ENCODE data around the gene DHX38. TPM values are rescaled to one million over a fixed set of nuclear protein-coding genes. Genes with fewer than 3 reads are reported as not detected.
"Not testable (repeated sequence)": the region's sequence is repeated elsewhere in the genome, so short reads cannot be mapped to it uniquely, and the experiment has no call there.

The DHX38 gene
- 10 to 100 TPM; 29.1 to 62.3 TPM for total RNA-seq
- 10 to 100 TPM; 57.4 to 69.7 TPM for polyA plus RNA-seq (ENCODE audit: insufficient read length in 2 of 2)
- long read RNA-seq, donor 1, full-length matches to known transcripts, result 3 of 14 reads
- long read RNA-seq, donor 1, partial matches to known transcripts, result 11 of 14 reads
- long read RNA-seq, donor 1, other reads (novel, unspliced or antisense), result 0 of 14 reads
- long read RNA-seq, donor 2, result 0 reads
- long read RNA-seq, donor 3, full-length matches to known transcripts, result 1 of 1 reads
- long read RNA-seq, donor 3, partial matches to known transcripts, result 0 of 1 reads
- long read RNA-seq, donor 3, other reads (novel, unspliced or antisense), result 0 of 1 reads
- long read RNA-seq, donor 4, full-length matches to known transcripts, result 1 of 6 reads
- long read RNA-seq, donor 4, partial matches to known transcripts, result 5 of 6 reads
- long read RNA-seq, donor 4, other reads (novel, unspliced or antisense), result 0 of 6 reads

DNA sequence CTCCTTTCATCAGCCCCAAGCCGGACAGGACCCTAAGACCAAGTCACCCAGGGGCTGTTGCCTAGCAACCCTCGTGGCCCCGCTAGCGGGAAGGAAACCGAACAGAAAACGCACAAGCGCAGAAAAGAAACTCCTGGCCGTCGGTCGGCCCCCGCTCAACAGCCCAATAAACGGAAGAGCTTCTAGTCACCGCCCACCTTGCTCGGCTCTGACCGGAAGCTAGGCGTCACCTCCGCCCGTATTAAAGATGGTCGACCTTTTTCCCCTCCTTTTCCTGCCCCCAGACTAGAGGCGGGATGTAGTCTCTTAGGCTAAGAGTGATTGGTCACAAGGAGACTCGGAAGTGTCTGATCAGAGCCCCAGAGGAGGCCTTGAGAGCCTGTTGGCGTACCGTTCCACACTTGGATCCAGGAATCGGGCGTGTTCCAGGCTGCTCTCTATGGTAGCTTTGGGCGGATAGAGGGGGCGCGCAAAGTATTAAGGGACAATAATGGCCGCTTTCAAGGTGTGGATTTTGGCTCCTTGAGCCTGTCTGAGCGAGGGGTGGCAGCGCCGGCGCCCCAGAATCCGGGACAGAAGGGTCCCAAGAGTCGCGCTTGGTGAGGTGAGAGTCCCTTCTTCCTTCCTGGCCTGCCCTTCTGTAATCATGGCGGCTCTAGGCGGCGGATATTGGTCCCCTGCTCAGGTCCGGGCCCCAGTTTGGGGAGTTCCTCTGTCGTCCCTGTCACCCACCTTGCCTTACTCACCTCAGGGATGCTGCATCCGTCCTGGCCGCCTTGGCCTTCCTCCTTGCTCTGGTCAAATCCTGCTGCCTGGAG lies at the start of gene DHX38, which contains the start of gene TXNL4B:
Gene DHX38 (plus strand): TSS at position 400 of the 818 bp plus-strand sequence. CDS start 2,311 bp downstream, outside the sequence.
Gene TXNL4B (minus strand): TSS at position 173 of the 818 bp plus-strand sequence. CDS start 2,871 bp downstream, outside the sequence.
- H3K36me3 ChIP-seq (ENCODE audit: control insufficient read depth, insufficient read depth, low read length), result peaks cover 21% of the 10 kb centered on the region
- WGBS (ENCODE audit: insufficient coverage), result under 1% methylated on average over 40 of the region's 43 CpGs
- H3K9me3 ChIP-seq (ENCODE audit: control insufficient read depth, insufficient read depth, low read length), result no peaks in the 10 kb centered on the region
- peak; percentile 93 to 100 (median 98) for DNase-seq (ENCODE audit: low read depth in 4 of 6, low spot score in 6 of 6)
- H3K4me1 ChIP-seq (ENCODE audit: control insufficient read depth, insufficient read depth, low read length), result peaks cover 5% of the 10 kb centered on the region
- peak within 1 kb of the TSS; percentile 98 for H3K4me3 ChIP-seq (ENCODE audit: low read depth, low read length)
- H3K27ac ChIP-seq (ENCODE audit: low read depth, low read length), result peak within 1 kb of the TSS; percentile 90
- no peaks in the 10 kb centered on the region for H3K27me3 ChIP-seq (ENCODE audit: control insufficient read depth, insufficient read depth, low read length)

GRCh38 chr16:72044296-72044695 lies 49.4 kb upstream of the DHX38 start:
- peaks cover 6% of the 10 kb centered on the region for H3K4me1 ChIP-seq (ENCODE audit: control insufficient read depth, insufficient read depth, low read length)
- no peaks in the 10 kb centered on the region for H3K36me3 ChIP-seq (ENCODE audit: control insufficient read depth, insufficient read depth, low read length)
- WGBS (ENCODE audit: insufficient coverage), result 50% methylated on average over 1 of the region's 6 CpGs
- H3K9me3 ChIP-seq (ENCODE audit: control insufficient read depth, insufficient read depth, low read length), result no peaks in the 10 kb centered on the region
- no peak overlapping the region for H3K4me3 ChIP-seq (ENCODE audit: low read depth, low read length)
- no peaks in the 10 kb centered on the region for H3K27me3 ChIP-seq (ENCODE audit: control insufficient read depth, insufficient read depth, low read length)
- DNase-seq (ENCODE audit: low read depth in 4 of 6, low spot score in 6 of 6), result no peak
- H3K27ac ChIP-seq (ENCODE audit: low read depth, low read length), result no peak overlapping the region

- Histone ChIP-seq H3K27ac (ENCODE audit: low read depth, low read length) (no peak overlapping the region), H3K9me3 (ENCODE audit: control insufficient read depth, insufficient read depth, low read length) (no peaks in the 10 kb centered on the region), H3K27me3 (ENCODE audit: control insufficient read depth, insufficient read depth, low read length) (no peaks in the 10 kb centered on the region), H3K4me1 (ENCODE audit: control insufficient read depth, insufficient read depth, low read length) (peaks cover 6% of the 10 kb centered on the region), H3K4me3 (ENCODE audit: low read depth, low read length) (no peak overlapping the region), H3K36me3 (ENCODE audit: control insufficient read depth, insufficient read depth, low read length) (no peaks in the 10 kb centered on the region)
- DNase-seq (ENCODE audit: low read depth in 4 of 6, low spot score in 6 of 6), result no peak
- WGBS (ENCODE audit: insufficient coverage), result 95% methylated on average over 2 of the region's 2 CpGs
Measured at GRCh38 chr16:72044825-72045359, 48.8 kb upstream of the DHX38 start.

GRCh38 chr16:72049110-72049509 lies 44.5 kb upstream of the DHX38 start:
- Histone ChIP-seq H3K4me3 (ENCODE audit: low read depth, low read length) (no peak overlapping the region), H3K9me3 (ENCODE audit: control insufficient read depth, insufficient read depth, low read length) (no peaks in the 10 kb centered on the region), H3K36me3 (ENCODE audit: control insufficient read depth, insufficient read depth, low read length) (no peaks in the 10 kb centered on the region)

GRCh38 chr16:72050769-72051464 lies 42.7 kb upstream of the DHX38 start:
- WGBS (ENCODE audit: insufficient coverage), result 83% methylated on average over 1 of the region's 4 CpGs
- Histone ChIP-seq H3K4me3 (ENCODE audit: low read depth, low read length) (no peak overlapping the region), H3K9me3 (ENCODE audit: control insufficient read depth, insufficient read depth, low read length) (no peaks in the 10 kb centered on the region), H3K36me3 (ENCODE audit: control insufficient read depth, insufficient read depth, low read length) (no peaks in the 10 kb centered on the region), H3K4me1 (ENCODE audit: control insufficient read depth, insufficient read depth, low read length) (no peaks in the 10 kb centered on the region), H3K27ac (ENCODE audit: low read depth, low read length) (no peak overlapping the region), H3K27me3 (ENCODE audit: control insufficient read depth, insufficient read depth, low read length) (no peaks in the 10 kb centered on the region)
- no peak for DNase-seq (ENCODE audit: low read depth in 4 of 6, low spot score in 6 of 6)

More at GRCh38 chr16:72049110-72049509, 44.5 kb upstream of the DHX38 start:
- Histone ChIP-seq H3K27ac (ENCODE audit: low read depth, low read length) (no peak overlapping the region), H3K4me1 (ENCODE audit: control insufficient read depth, insufficient read depth, low read length) (no peaks in the 10 kb centered on the region), H3K27me3 (ENCODE audit: control insufficient read depth, insufficient read depth, low read length) (no peaks in the 10 kb centered on the region)
- DNase-seq (ENCODE audit: low read depth in 4 of 6, low spot score in 6 of 6), result no peak

DNA sequence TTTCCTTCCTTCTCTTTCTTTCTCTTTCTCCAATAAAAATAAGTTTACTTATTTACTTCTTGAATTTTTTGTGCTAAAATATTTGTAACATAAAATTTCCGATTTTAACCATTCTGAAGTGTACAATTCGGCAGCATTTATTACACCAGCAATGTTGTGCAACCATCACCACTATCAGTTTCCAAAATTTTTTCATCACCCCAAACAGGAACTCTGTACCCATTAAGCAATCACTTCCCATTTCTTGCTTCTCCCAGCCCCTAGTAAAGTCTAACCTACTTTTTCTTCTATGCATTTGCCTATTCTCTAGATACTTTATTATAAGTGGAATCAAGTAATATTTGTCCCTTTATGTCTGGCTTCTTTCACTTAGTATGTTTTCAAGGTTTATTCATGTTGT lies 41.8 kb upstream of the DHX38 start:
- H3K27me3 ChIP-seq (ENCODE audit: control insufficient read depth, insufficient read depth, low read length), result no peaks in the 10 kb centered on the region
- 100% methylated on average over 2 of the region's 2 CpGs for WGBS (ENCODE audit: insufficient coverage)
- no peaks in the 10 kb centered on the region for H3K36me3 ChIP-seq (ENCODE audit: control insufficient read depth, insufficient read depth, low read length)
- no peak overlapping the region for H3K27ac ChIP-seq (ENCODE audit: low read depth, low read length)
- H3K9me3 ChIP-seq (ENCODE audit: control insufficient read depth, insufficient read depth, low read length), result no peaks in the 10 kb centered on the region
- no peak overlapping the region for H3K4me3 ChIP-seq (ENCODE audit: low read depth, low read length)
- DNase-seq (ENCODE audit: low read depth in 4 of 6, low spot score in 6 of 6), result no peak
- H3K4me1 ChIP-seq (ENCODE audit: control insufficient read depth, insufficient read depth, low read length), result no peaks in the 10 kb centered on the region

- 89% methylated on average over 4 of the region's 5 CpGs for WGBS (ENCODE audit: insufficient coverage)
- H3K9me3 ChIP-seq (ENCODE audit: control insufficient read depth, insufficient read depth, low read length); H3K27me3 ChIP-seq (ENCODE audit: control insufficient read depth, insufficient read depth, low read length); H3K4me3 ChIP-seq (ENCODE audit: low read depth, low read length); H3K36me3 ChIP-seq (ENCODE audit: control insufficient read depth, insufficient read depth, low read length); H3K4me1 ChIP-seq (ENCODE audit: control insufficient read depth, insufficient read depth, low read length); H3K27ac ChIP-seq (ENCODE audit: low read depth, low read length); DNase-seq (ENCODE audit: low read depth in 4 of 6, low spot score in 6 of 6): not testable (repeated sequence)
Measured at GRCh38 chr16:72054254-72054847, 39.3 kb upstream of the DHX38 start, which contains the start of gene HP. Gene HP (plus strand): TSS chr16:72054505. CDS start chr16:72054653, 148 bp downstream.

GRCh38 chr16:72055911-72056310 lies 37.7 kb upstream of the DHX38 start:
- no peak for DNase-seq (ENCODE audit: low read depth in 4 of 6, low spot score in 6 of 6)
- Histone ChIP-seq H3K9me3 (ENCODE audit: control insufficient read depth, insufficient read depth, low read length) (no peaks in the 10 kb centered on the region), H3K4me3 (ENCODE audit: low read depth, low read length) (no peak overlapping the region), H3K27me3 (ENCODE audit: control insufficient read depth, insufficient read depth, low read length) (no peaks in the 10 kb centered on the region), H3K27ac (ENCODE audit: low read depth, low read length) (no peak overlapping the region), H3K4me1 (ENCODE audit: control insufficient read depth, insufficient read depth, low read length) (no peaks in the 10 kb centered on the region), H3K36me3 (ENCODE audit: control insufficient read depth, insufficient read depth, low read length) (no peaks in the 10 kb centered on the region)
- 100% methylated on average over 1 of the region's 4 CpGs for WGBS (ENCODE audit: insufficient coverage)

DNA sequence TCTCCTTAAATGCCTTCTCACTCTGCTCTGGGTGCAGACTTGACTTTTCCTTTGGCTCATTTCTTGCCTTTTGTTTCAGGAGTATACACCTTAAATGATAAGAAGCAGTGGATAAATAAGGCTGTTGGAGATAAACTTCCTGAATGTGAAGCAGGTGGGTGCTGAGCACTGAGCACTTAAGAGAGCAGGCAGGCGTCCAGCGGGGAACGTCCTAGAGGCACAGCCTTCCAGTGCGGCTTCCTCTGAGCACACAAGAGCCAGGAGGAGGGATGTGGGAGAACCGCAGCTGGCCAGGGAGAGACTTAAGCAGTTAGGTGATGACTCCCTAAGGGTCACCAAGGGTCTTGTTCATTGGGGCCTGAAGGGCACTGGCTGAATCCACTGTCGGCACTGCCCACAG lies 36.3 kb upstream of the DHX38 start:
- not testable (repeated sequence) for DNase-seq (ENCODE audit: low read depth in 4 of 6, low spot score in 6 of 6); H3K9me3 ChIP-seq (ENCODE audit: control insufficient read depth, insufficient read depth, low read length); H3K27me3 ChIP-seq (ENCODE audit: control insufficient read depth, insufficient read depth, low read length); H3K36me3 ChIP-seq (ENCODE audit: control insufficient read depth, insufficient read depth, low read length); H3K4me3 ChIP-seq (ENCODE audit: low read depth, low read length); H3K27ac ChIP-seq (ENCODE audit: low read depth, low read length); H3K4me1 ChIP-seq (ENCODE audit: control insufficient read depth, insufficient read depth, low read length)
- 50% methylated on average over 1 of the region's 6 CpGs for WGBS (ENCODE audit: insufficient coverage)

Measured in spinal cord (tissue), 10 donors.